Pons (tissue), 1 donor: ENCODE measurements around the gene KCNJ13.

Experiments used
- DNase-seq: peaks from one replicate; pipeline ENCODE4 v3.0.0-alpha.2; 2016; ENCODE audit warnings: low spot score

KCNJ13 gene

DNA sequence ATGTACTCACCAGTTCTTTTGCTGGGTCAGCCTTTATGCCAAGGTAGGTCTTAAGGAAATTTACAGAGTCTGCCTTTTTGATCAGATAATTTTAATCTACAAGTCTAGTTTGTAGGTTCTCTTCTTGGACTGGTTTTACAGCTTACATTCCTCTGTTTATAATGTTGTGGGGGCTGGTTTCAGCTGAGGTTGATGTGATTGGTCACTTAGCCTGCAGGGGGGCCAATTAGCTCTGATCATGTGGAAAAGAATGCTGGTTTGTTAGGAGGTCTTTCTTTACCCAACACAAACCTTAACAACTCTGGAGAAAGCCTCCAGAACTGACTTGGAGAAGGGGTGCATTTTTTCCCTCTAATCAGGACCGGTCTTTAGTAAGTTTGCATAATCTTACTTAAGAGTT is at the start of gene KCNJ13:
Gene KCNJ13 (minus strand): TSS at position 131 of the 400 bp plus-strand sequence. CDS start 5,203 bp downstream, outside the sequence.
- no peak for DNase-seq

DNA sequence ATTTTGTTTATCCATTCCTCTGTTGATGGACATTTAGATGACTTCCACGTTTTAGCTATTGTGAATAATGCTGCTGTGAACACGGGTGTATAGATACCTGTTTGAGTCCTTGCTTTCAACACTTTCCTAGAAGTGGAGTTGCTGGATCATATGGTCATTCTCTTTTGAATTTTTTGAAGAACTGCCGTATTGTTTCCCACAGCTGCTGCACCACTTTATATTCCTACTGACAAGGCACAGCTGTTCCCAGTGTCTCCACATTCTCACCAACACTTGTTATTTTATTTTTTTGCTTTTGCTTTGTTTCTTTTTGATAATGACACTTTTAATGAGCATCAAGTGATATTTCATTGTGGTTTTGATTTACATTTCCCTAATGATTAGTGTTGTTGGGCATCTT is 41.4 kb upstream of the KCNJ13 start:
- peak; percentile 60 for DNase-seq

DNA sequence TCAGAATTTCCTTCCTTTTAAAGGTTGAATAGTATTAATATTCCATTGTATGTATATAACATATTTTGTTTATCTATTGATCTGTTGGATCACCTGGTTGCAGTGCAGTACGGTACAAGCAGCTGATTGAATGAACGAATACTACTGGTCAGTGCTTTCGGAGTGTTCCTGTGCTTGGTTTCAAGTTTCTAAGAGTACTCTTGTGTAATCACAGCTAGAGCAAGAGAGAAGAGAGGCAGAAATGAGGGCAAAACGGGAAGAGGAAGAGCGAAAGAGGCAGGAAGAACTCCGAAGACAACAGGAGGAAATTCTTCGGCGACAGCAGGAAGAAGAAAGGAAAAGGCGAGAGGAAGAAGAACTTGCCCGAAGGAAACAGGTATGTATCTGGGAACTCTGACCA is 40.3 kb upstream of the KCNJ13 start:
- DNase-seq, result no peak

DNA sequence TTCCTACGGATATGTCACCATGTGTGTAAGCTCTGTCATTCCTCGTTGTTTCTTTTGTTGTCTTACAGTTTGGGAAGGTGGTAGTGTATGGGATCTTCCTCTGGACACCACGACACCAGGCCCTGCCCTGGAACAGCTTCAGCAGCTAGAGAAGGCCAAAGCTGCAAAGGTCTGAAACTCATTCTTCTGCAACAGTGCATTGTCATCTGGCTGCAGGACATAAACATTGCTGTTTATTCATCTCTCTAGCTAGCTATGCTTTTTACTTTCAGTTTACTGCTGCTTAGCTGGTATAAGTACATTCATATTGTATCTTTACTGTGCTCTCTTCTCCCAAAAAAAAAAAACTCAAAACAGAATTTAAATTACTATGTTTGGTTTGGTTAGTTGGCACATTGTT is 39.2 kb upstream of the KCNJ13 start:
- peak; percentile 22 for DNase-seq

DNA sequence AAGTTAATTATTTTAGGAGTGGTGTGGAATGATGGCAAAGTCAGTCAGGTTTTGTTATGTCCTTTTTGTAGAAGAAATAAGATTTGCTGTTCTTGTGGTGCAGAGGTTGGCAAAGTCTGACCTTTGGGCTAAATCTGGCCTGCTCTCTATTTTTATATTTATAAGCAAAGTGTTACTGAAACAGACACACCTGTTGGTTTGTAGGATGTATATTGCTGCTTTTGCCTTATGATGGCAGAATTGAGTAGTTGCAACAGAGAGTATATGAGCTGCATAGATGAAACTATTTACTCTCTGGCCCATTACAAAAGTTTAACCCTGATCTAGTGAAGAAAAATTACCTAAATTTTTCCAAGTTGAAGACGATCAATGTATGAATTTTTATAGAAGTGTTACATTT is 34.1 kb upstream of the KCNJ13 start:
- no peak for DNase-seq

DNA sequence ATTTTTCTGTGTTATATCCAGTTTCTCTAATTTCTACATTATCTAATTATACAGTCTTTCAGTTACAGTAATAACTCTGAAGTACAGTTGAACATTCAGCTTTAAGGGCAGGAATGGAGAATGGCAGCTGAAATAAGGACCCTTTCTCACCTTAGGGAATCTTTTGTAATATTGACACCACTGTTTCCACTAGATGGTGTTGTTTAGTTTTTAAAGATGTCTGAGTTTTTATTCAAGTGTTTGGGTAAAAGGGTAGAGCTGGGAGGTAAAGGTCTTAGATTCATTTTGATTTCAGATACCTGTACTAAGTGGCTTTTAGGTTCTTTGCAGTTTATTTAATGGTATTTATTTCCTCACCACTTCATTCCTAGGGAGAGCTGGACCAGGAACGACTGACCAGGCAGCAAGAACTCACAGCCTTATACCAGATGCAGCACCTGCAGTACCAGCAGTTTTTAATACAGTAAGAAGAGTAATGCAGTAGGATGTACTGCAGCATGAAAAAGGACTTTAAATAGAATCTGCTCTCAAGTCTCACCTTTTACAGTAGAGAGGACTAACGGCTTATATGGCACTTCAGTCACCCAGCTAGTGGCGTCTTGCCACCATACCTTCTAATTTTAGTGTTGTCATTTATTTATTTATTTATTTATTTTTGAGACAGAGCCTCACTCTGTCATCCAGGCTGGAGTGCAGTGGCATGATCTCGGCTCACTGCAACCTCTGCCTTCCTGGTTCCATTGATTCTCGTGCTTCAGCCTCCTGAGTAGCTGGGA is 33.2 kb upstream of the KCNJ13 start:
- DNase-seq, result peak; percentile 24

DNA sequence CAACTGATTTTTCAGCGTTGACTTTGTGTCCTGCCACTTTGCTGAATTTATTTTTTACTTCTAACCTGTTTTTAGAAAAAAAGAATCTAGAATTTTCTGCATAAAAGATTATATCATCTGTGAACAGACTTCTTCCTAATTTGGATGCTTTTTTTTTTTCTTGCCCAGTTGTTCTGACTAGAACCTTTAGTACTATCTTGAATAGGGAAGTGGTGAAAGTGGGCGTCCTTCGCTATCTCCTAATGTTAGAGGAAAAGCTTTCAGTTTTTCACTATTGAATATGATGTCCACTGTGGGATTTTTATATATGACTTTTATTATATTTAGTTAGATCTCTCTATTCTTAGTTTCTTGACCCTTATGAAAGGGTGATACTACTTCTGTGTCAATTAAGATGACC is 25.7 kb upstream of the KCNJ13 start:
- no peak for DNase-seq

DNA sequence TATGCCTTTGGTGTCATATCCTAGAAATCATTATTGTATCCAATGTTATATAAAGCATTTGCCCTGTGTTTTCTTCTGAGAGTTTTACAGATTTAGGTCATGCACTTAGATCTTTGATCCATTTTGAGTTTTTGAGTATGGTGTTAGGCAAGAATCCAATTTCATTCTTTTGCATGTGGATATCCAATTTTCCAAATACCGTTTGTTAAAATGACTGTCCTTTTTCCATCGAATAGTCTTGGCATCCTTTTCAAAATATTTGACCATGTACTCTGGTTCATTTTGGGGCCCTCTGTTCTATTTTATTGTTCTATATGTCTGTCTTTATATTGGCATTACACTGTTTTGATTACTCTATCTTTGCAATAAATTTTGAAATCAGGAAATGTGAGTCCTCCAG is 23.8 kb upstream of the KCNJ13 start:
- no peak for DNase-seq

DNA sequence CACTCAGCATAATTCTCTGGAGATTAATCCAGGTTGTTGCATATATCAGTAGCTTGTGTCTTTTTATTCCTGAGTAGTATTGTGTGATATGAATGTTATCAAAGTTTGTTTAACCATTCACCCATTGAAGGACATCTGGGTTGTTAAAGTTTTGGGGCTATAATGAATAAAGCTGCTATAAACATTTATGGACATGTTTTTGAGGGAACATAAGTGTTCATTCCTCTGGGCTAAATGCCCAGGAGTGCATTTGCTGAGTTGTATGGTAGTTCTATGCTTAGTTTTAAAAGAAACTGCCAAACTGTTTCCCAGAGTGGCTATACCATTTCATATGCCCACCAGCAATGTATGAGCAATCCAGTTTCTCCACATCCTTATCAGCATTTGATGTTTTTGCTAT is 21.8 kb upstream of the KCNJ13 start:
- DNase-seq, result no peak

DNA sequence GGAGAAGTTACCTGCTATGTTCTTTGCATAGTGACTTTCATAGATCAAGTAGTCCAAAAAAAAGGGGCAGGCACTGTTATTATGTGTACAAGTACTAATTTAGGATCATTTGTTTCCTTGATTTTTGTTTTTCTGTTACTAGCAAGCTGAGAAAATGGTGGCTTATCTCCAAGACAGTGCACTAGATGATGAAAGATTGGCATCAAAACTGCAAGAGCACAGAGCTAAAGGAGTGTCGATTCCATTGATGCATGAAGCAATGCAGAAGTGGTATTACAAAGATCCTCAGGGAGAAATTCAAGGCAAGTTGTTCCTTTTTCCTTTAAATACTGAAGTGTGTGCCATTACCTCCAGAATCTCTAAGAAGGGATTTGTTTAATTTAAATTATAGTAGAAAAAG is 19.6 kb upstream of the KCNJ13 start:
- no peak for DNase-seq

DNA sequence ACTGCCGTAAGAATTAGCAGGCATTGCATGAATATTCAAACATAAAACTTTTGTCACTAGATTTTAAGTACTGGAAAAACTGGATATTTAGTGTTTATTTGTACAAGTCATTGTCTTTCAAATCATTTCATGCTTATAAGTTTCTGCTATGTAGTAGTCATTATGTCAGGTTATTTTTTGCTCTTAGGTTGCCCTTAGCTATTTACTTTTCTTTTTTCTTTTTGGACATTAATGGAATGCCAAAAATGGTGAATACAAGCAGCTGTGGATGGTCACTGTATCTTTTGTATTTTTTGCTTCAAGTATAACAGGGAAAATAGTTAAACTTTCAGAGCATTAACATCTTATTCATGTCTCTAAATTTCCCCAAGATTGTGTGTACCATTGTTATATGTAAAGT is 18.6 kb upstream of the KCNJ13 start:
- DNase-seq, result no peak

DNA sequence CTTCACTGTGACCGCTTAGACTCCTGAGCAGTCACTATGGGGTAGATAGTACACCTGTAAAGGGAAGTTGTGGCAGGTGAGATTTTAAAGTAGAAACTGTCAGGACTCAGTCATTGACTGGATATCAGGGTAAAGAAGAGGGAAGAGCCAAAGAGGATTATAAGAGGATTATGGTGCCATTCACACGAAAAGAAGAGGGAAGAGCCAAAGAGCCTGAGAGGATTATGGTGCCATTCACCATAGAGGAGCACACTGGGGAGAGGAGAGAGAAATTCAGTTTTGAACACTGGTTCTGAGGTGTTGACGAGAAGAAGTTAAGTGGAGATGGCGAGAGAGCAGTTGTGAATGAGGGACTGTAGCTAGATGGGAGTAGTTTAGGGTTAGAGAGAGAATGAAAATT is 16.9 kb upstream of the KCNJ13 start:
- no peak for DNase-seq

DNA sequence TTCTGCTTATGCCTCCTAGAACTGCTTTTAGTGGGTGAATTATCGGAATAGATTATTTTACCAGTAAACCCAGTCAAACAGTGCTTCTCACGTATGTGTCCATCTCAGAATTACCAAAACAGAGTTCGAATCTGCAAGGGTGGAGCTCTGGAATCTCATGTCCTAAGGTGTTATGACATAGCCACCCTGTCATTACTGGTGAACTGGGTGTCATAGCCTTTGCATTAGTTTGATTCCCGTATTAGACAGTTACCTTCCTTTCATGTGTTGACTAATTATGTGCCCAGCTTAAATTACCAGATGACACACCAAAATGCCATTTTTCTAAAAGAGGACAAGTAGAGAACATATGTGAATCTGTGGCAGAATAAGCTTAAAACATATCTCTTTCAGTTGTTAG is 15.2 kb upstream of the KCNJ13 start:
- DNase-seq, result no peak

DNA sequence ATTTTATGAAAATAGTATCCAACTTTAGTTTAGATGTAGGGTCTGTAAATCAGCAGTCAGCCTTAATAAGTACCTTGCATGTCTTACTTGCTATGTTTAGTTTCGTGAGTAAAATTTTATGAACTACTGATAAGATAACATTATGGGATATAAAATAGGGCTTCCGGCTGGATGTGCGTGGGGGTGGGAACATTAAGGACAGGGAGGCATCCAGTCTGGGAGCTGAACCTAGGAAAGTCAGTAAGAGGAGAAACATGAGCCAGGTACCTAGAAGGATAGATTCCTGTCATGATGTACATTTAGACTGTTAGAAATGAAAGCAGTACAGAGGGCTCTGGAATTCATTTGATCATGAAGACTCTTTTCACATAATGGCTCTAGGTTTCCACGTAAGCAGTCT is 12.7 kb upstream of the KCNJ13 start:
- DNase-seq, result no peak

DNA sequence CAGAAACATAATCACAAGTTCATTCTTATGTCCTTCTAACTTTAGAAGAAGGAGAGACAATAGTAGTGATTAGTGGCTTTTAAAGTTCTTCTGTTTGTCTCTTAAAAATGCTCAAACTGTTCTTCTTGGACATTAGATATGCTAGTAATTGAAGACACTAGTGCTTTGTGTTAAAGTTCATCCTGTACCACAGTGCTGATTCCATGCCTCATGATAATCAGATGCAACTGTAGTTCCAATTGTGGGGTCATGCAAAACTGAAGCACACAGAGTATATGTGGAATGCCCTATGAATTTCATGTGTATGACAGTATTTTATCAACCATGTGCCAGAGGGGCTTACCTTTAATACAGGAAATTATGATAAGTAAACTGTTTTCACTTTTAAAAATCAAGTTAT is 11.4 kb upstream of the KCNJ13 start:
- DNase-seq, result peak; percentile 39

DNA sequence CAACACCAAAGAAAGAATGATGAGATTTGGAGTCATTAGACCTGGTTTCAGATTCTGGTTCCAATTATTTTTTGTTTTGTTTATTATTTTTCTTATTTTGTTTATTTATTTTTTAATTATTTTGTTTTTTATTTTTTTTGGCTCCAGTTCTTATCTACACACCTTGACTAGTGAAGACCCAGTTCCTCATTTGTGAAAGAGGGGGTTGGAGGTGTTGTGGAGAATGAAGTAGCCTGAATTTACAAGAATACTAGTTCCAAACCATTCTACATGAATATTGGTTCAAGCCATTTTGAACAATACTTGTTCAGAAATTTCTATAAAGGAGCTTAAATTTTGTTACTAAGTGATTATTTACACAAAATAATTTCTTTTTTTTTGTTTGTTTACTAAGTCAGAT is 6.9 kb upstream of the KCNJ13 start:
- DNase-seq, result no peak

DNA sequence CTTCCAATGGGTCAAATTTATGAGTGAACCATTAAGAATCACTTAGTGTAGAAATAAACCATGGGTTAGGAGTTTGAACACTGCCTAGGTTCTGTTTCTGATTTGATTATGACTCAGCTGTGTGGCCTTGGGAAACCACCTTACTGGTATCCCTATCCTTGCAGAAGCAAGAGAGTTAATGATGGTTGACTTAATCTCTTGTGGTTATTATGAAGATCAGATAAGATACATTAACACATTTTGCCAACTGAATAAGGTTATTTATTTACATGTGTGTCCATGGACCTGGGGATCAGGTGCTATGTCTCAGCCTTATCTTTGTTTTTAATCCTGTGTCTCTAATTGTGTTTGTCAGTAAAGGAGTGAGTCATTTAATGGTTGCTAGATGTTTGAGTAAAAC is 5.4 kb upstream of the KCNJ13 start:
- DNase-seq, result no peak

DNA sequence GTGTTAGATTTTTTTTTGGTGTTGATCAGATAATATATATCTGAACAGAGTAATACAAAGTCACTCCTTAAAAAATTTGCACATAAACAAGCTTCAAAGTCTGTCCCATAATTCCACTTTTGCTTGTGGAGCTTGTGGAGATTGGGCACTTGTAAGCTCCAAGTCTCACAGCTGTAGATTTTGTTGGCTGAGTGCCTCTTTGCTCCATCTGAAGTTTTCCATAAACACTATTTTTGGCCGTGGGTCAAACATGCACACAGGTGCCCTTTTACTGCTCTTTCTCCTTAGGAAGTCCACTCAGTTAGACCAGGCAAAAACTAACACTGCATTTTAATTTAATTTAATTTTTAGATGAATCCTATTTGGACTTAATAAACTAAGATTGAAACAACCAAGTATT is 3.6 kb upstream of the KCNJ13 start:
- peak; percentile 30 for DNase-seq

DNA sequence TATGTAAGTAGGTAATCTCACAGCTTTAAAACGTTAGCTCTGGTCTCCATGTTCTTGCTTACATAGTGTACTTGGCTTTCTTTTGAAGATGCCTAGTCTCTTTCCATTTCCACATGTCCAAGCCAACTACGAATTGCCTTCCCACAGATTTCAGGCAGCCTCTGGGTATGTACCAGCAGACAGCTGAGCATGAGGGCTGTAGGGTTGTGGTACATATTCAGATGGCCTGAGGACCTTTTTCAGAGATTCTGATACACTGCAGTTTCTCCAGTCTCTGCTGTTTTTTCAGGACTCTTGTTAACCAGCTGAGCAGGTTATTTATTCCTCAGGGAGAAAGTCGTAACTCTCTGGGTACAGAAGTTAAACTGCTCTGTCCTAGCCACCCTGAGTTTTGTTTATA is 3.1 kb upstream of the KCNJ13 start:
- no peak for DNase-seq

DNA sequence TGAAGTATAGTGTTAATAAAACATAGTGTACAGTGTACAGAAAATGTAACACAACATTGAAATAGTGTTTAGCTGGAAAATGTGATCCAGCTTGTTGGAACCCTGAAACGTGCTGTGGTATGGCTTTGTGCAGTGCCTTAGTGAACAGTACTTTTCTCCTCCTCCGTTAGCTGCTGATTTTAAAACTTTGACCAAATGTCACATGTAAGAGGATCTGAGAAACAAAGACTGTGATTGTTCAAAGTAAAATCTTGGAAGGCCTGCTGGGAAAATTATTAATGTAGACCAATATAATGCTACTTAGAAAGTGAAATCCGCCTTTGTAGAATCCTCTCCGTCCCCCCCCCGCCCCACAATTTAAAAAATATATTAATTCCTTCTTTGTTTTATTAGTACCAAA is 911 bp upstream of the KCNJ13 start:
- DNase-seq, result no peak

DNA sequence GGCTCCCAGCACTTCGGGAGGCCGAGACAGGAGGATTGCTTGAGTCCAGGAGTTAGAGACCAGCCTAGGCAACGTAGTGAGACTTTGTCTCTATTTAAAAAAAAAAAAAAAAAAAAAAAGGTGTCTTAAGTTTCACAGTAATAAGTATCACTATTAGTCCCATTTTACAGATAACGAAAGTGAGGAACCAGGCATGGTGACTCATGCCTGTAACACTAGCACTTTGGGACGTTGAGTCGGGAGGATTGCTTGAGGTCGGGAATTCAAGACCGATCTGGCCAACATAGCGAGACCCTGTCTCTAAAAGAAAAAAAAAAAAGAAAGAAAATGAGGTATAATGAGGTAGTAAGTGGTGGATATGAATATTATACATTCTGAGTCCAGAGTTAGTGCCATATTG is 2.5 kb downstream of the KCNJ13 start:
- no peak for DNase-seq

DNA sequence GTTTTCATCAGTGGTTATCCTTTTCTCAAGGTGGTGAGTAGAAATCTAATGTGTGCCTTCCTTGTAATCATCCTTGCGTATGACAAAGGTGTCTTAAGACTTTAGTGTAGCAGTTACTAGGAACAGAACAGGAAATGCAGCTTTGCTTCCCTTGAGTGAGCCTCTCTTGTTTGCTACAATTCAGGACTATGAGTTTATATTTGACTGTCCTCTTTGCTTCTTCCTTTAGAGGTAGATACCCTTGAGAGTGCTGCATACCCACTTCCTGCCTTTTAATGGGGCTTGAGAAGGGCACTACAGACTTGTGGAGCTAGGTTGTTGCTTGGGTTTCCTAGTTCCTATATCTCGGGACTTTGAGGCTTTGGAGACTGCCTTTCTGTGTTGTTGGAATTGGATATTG is 3.8 kb downstream of the KCNJ13 start:
- DNase-seq, result no peak

DNA sequence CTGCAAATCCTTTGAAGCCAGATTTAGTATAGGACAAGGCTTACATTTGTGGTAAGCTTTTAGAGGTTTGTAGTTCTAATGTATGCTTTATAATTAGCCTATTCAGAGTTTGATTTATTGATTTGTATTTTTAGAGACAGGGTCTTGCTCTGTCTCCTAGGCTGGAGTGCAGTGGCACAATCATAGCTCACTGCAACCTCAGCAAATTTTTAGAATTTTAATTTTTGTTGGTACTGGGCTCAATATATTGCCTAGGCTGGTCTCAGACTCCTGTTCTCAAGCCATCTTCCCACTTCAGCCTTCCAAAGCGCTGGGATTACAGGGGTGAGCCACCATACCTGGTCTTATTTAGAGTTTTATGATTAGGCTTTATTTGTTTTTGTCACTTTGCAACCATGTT is 4.5 kb downstream of the KCNJ13 start:
- no peak for DNase-seq

DNA sequence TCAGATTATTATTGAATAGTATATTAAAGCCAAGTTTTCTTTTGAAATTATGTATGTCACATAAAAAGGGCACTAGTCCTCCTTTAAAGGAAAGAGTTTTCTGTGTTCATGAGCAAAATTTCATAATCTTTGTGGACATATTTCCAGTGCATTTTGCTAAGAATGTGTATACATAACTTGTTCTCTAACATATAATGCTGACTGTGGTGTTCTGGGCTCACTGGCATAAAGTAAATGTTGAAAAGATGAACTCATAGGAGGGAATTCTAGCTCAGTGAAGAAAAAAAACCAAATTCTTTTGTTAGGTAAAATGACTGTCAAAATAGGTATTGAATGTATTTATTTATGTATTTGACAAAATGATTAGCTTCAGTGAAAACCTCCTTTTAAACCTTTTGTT is 6.2 kb downstream of the KCNJ13 start:
- DNase-seq, result no peak

DNA sequence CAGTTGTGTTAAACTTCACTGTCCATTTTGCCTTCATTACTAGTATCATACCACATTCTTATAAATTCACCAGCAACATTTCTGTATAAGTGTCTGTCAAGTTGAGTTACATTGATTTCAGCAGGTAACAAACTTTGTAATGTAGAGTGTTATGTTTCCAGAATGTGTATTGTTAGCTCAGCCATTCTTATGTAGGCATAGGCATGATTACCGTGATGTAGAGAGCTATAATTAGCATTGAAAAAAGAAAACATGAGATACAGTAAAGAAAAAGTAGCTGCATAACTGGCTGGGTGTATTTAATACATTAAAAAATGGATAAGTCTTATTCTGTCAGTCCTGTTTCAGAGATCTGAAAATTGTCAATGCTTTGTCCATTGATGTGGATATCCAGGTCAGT is 8.5 kb downstream of the KCNJ13 start:
- DNase-seq, result no peak
